HUES6 (cell line): ENCODE data around the gene CLASP2.

Source experiments
- H3K27ac ChIP-seq: 2 replicates; pipeline ENCODE4 v1.7.0; 2013; ENCODE audit warnings: low read depth, mild to moderate bottlenecking, low read length, inconsistent platforms
- H3K27me3 ChIP-seq: 2 replicates; pipeline ENCODE4 v1.6.1; 2013; ENCODE audit warnings: low read length; ENCODE audit not compliant: control insufficient read depth, insufficient read depth
- H3K36me3 ChIP-seq: 2 replicates; pipeline ENCODE4 v1.6.1; 2013; ENCODE audit warnings: low read length; ENCODE audit not compliant: control insufficient read depth, insufficient read depth
- H3K4me1 ChIP-seq: 2 replicates; pipeline ENCODE4 v1.6.1; 2013; ENCODE audit warnings: low read length; ENCODE audit not compliant: control insufficient read depth, insufficient read depth
- H3K4me3 ChIP-seq: 2 replicates; pipeline ENCODE4 v1.5.1; 2013; ENCODE audit warnings: low read depth, low read length
- H3K9ac ChIP-seq: one replicate; pipeline ENCODE4 v1.6.1; 2013; ENCODE audit warnings: mild to moderate bottlenecking, low read length
- H3K9me3 ChIP-seq: 2 replicates; pipeline ENCODE4 v1.6.1; 2013; ENCODE audit warnings: low read depth, low read length; ENCODE audit not compliant: control insufficient read depth, insufficient read depth

Gene CLASP2

GRCh38 chr3:33639889-33640288 lies 78.2 kb downstream of the CLASP2 start:
- no peak overlapping the region for H3K4me3 ChIP-seq
- no peaks in the 10 kb centered on the region for H3K27me3 ChIP-seq
- H3K36me3 ChIP-seq: peaks cover 7% of the 10 kb centered on the region
- no peaks in the 10 kb centered on the region for H3K9me3 ChIP-seq
- H3K9ac ChIP-seq: no peak overlapping the region
- H3K27ac ChIP-seq: no peak overlapping the region
- H3K4me1 ChIP-seq: peaks cover 10% of the 10 kb centered on the region; the same call in 1 of the 2 replicates

GRCh38 chr3:33637482-33637881 lies 80.6 kb downstream of the CLASP2 start:
- Histone ChIP-seq H3K9me3 (no peaks in the 10 kb centered on the region), H3K9ac (no peak overlapping the region), H3K36me3 (peaks cover 3% of the 10 kb centered on the region; the same call in 1 of the 2 replicates), H3K27me3 (no peaks in the 10 kb centered on the region), H3K4me1 (peaks cover 10% of the 10 kb centered on the region; the same call in 1 of the 2 replicates), H3K4me3 (no peak overlapping the region), H3K27ac (peak overlapping the region; percentile 50; the same call in 1 of the 2 replicates)

- peaks cover 10% of the 10 kb centered on the region; the same call in 1 of the 2 replicates for H3K4me1 ChIP-seq
- H3K27ac ChIP-seq: no peak overlapping the region
Measured at GRCh38 chr3:33636125-33636850, 81.8 kb downstream of the CLASP2 start.

GRCh38 chr3:33634262-33634661 lies 83.8 kb downstream of the CLASP2 start:
- no peaks in the 10 kb centered on the region for H3K9me3 ChIP-seq
- H3K36me3 ChIP-seq: peaks cover 15% of the 10 kb centered on the region

More at GRCh38 chr3:33636125-33636850, 81.8 kb downstream of the CLASP2 start:
- H3K36me3 ChIP-seq: peaks cover 3% of the 10 kb centered on the region; the same call in 1 of the 2 replicates
- no peaks in the 10 kb centered on the region for H3K9me3 ChIP-seq
- H3K27me3 ChIP-seq: no peaks in the 10 kb centered on the region
- no peak overlapping the region for H3K9ac ChIP-seq
- no peak overlapping the region for H3K4me3 ChIP-seq

GRCh38 chr3:33629219-33629618 lies 88.8 kb downstream of the CLASP2 start:
- H3K9ac ChIP-seq: no peak overlapping the region
- H3K27ac ChIP-seq: no peak overlapping the region
- no peaks in the 10 kb centered on the region; the same call in 1 of the 2 replicates for H3K4me1 ChIP-seq
- no peaks in the 10 kb centered on the region for H3K27me3 ChIP-seq
- peaks cover 37% of the 10 kb centered on the region for H3K36me3 ChIP-seq
- H3K4me3 ChIP-seq: no peak overlapping the region
- no peaks in the 10 kb centered on the region for H3K9me3 ChIP-seq

More at GRCh38 chr3:33634262-33634661, 83.8 kb downstream of the CLASP2 start:
- no peaks in the 10 kb centered on the region for H3K27me3 ChIP-seq
- H3K4me1 ChIP-seq: peaks cover 10% of the 10 kb centered on the region; the same call in 1 of the 2 replicates
- no peak overlapping the region for H3K27ac ChIP-seq
- no peak overlapping the region for H3K9ac ChIP-seq
- no peak overlapping the region for H3K4me3 ChIP-seq

- H3K4me3 ChIP-seq: no peak overlapping the region
- peaks cover 53% of the 10 kb centered on the region for H3K36me3 ChIP-seq
- H3K27ac ChIP-seq: no peak overlapping the region
- no peaks in the 10 kb centered on the region for H3K4me1 ChIP-seq
- H3K9ac ChIP-seq: no peak overlapping the region
- no peaks in the 10 kb centered on the region for H3K9me3 ChIP-seq
- no peaks in the 10 kb centered on the region for H3K27me3 ChIP-seq
Measured at GRCh38 chr3:33624756-33625155, 93.3 kb downstream of the CLASP2 start.

GRCh38 chr3:33613041-33613440 lies 105.0 kb downstream of the CLASP2 start:
- no peak overlapping the region for H3K4me3 ChIP-seq
- no peaks in the 10 kb centered on the region for H3K27me3 ChIP-seq
- H3K9ac ChIP-seq: no peak overlapping the region
- H3K4me1 ChIP-seq: peaks cover 3% of the 10 kb centered on the region; the same call in 1 of the 2 replicates
- H3K9me3 ChIP-seq: no peaks in the 10 kb centered on the region
- H3K36me3 ChIP-seq: peaks cover 1% of the 10 kb centered on the region
- H3K27ac ChIP-seq: no peak overlapping the region

GRCh38 chr3:33612607-33613006 lies 105.4 kb downstream of the CLASP2 start:
- H3K4me1 ChIP-seq: peaks cover 3% of the 10 kb centered on the region; the same call in 1 of the 2 replicates
- H3K9ac ChIP-seq: no peak overlapping the region
- H3K9me3 ChIP-seq: no peaks in the 10 kb centered on the region
- H3K27me3 ChIP-seq: no peaks in the 10 kb centered on the region
- no peak overlapping the region for H3K27ac ChIP-seq
- H3K36me3 ChIP-seq: no peaks in the 10 kb centered on the region
- H3K4me3 ChIP-seq: no peak overlapping the region

- no peaks in the 10 kb centered on the region for H3K4me1 ChIP-seq
- no peak overlapping the region for H3K9ac ChIP-seq
- H3K4me3 ChIP-seq: no peak overlapping the region
- H3K9me3 ChIP-seq: no peaks in the 10 kb centered on the region
- H3K27me3 ChIP-seq: no peaks in the 10 kb centered on the region
- H3K36me3 ChIP-seq: peaks cover 74% of the 10 kb centered on the region
- no peak overlapping the region for H3K27ac ChIP-seq
Measured at GRCh38 chr3:33602829-33603228, 115.2 kb downstream of the CLASP2 start.

GRCh38 chr3:33597257-33597689 lies 120.8 kb downstream of the CLASP2 start:
- H3K4me3 ChIP-seq: no peak overlapping the region
- H3K36me3 ChIP-seq: peaks cover 35% of the 10 kb centered on the region
- H3K9me3 ChIP-seq: no peaks in the 10 kb centered on the region
- no peaks in the 10 kb centered on the region for H3K4me1 ChIP-seq
- H3K27me3 ChIP-seq: no peaks in the 10 kb centered on the region
- no peak overlapping the region for H3K9ac ChIP-seq
- no peak overlapping the region for H3K27ac ChIP-seq

GRCh38 chr3:33592999-33593398 lies 125.1 kb downstream of the CLASP2 start:
- no peaks in the 10 kb centered on the region for H3K4me1 ChIP-seq
- no peaks in the 10 kb centered on the region for H3K9me3 ChIP-seq
- no peak overlapping the region for H3K4me3 ChIP-seq
- no peak overlapping the region for H3K9ac ChIP-seq
- peaks cover 29% of the 10 kb centered on the region for H3K36me3 ChIP-seq
- H3K27ac ChIP-seq: no peak overlapping the region
- H3K27me3 ChIP-seq: no peaks in the 10 kb centered on the region
